Fibroblast of villous mesenchyme (primary cell): Measurements from ENCODE around the gene IFNB1. TPM values are rescaled to one million over a fixed set of nuclear protein-coding genes. Genes with fewer than 3 reads are reported as not detected.

ENCODE experiments used
- DNase-seq: peaks from one replicate; pipeline ENCODE4 v3.0.0-alpha.2; 2010; ENCODE audit warnings: low read depth
- H3K4me3 ChIP-seq: 2 replicates; pipeline ENCODE4 v1.5.1; 2011; ENCODE audit warnings: low read depth, mild to moderate bottlenecking, low read length
- small RNA-seq: library from RNA; depleted of rRNA; stranded (forward); fragments of <200 nt; gene quantifications from one replicate; pipeline ENCODE3, GENCODE V24; 2012
- total RNA-seq: library from RNA; depleted of rRNA; stranded (reverse); fragments of >200 nt; gene quantifications from 2 replicates; pipeline ENCODE4 v1.2.3, GENCODE V29; 2012
- TF ChIP-seq, protein P1 (sequence below): IDR thresholded peaks from 2 replicates; pipeline ENCODE4 v1.5.1; 2012; ENCODE audit warnings: low read depth, mild to moderate bottlenecking, low read length; ENCODE audit not compliant: insufficient read depth

The IFNB1 gene
- total RNA-seq, 1 donor: not detected

DNA sequence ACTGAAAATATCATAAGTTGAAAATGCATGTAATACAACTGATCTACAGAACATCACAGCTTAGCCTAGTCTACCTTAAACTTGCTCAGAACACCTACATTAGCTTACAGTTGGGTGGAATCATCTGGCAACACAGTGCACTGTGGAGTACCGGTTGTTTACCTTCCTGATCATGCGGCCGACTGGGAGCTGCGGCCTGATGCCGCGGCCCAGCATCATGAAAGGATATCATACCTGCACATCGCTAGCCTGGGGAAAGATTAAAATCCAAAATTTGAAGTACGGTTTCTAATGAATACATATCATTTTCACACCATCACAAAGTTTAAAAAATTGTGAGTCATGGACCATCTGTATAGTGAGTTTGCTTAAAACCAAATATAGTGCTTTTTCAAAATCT is 48.1 kb downstream of the IFNB1 start:
- DNase-seq: no peak
- H3K4me3 ChIP-seq: no peak overlapping the region
- TF ChIP-seq, protein P1, sequence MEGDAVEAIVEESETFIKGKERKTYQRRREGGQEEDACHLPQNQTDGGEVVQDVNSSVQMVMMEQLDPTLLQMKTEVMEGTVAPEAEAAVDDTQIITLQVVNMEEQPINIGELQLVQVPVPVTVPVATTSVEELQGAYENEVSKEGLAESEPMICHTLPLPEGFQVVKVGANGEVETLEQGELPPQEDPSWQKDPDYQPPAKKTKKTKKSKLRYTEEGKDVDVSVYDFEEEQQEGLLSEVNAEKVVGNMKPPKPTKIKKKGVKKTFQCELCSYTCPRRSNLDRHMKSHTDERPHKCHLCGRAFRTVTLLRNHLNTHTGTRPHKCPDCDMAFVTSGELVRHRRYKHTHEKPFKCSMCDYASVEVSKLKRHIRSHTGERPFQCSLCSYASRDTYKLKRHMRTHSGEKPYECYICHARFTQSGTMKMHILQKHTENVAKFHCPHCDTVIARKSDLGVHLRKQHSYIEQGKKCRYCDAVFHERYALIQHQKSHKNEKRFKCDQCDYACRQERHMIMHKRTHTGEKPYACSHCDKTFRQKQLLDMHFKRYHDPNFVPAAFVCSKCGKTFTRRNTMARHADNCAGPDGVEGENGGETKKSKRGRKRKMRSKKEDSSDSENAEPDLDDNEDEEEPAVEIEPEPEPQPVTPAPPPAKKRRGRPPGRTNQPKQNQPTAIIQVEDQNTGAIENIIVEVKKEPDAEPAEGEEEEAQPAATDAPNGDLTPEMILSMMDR: no peak

DNA sequence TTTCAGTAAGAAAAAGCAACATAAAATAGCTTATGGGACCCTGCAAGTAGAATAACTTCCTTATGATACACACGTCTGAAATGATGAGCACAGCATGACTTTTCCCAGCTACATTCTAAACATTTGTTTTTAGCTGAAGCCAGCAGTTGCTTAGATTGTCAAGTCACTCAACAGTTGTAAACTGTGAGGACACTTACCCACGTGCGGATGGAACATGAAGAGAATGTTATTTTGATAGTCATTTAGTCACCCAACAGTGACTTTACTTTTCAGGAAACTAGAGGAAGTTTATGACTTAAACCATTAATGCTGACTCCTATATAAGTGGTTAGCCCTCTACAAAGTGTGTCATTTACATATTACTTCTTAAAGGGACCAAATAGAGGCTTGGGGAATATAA is 49.3 kb downstream of the IFNB1 start:
- TF ChIP-seq, protein P1: no peak
- H3K4me3 ChIP-seq: no peak overlapping the region
- DNase-seq: peak; percentile 18

DNA sequence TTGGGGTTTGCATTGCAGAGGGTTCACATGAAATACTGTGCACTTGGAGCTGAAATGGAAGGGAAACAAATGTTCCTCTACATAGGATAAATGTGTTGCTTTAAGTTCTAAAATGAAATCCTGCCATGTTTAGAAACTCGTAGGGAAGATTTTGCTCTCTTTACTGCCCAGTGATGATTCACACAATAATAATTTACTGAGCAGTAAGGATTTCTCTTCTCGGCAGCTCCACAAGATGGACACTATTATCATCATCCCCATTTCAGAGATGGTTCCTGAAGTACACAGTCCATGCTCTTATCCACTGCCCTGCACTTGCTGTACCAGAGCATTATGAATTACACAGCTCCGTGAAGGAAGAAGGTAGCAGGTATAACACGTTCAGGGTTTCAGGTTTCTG is 50.4 kb downstream of the IFNB1 start:
- no peak overlapping the region for H3K4me3 ChIP-seq
- TF ChIP-seq, protein P1: no peak
- peak; percentile 30 for DNase-seq

Small RNAs within 50 kb of the gene (small RNA-seq; reads per million reads assigned to genes)
- gene IFNWP4: not detected

Other genes starting within 250 kb of the IFNB1 start
- 10.0 and 22.0 TPM in 2 replicates for gene HACD4, start 46.3 kb downstream of the IFNB1 start, total RNA-seq
- not detected in 2 replicates for gene IFNW1, start 63.9 kb upstream of the IFNB1 start, total RNA-seq
- not detected in 2 replicates for gene IFNA21, start 88.7 kb upstream of the IFNB1 start, total RNA-seq
- not detected in 2 replicates for gene IFNA4, start 109.6 kb upstream of the IFNB1 start, total RNA-seq
- gene IFNA7, start 124.3 kb upstream of the IFNB1 start, total RNA-seq: not detected in 2 replicates
- gene IFNA10, start 129.2 kb upstream of the IFNB1 start, total RNA-seq: not detected in 2 replicates
- gene IFNA16, start 139.4 kb upstream of the IFNB1 start, total RNA-seq: not detected in 2 replicates
- not detected in 2 replicates for gene IFNA17, start 150.3 kb upstream of the IFNB1 start, total RNA-seq
- not detected in 2 replicates for gene IFNA14, start 162.1 kb upstream of the IFNB1 start, total RNA-seq
- gene IFNA5, start 227.4 kb upstream of the IFNB1 start, total RNA-seq: under 0.01 TPM in 1 of 2 replicates, not detected in the other